Neural cell (in vitro differentiated cells): Measurements from ENCODE around the gene ARPC4. TPM values are rescaled to one million over a fixed set of nuclear protein-coding genes. Genes with fewer than 3 reads are reported as not detected.

ENCODE experiments used
- H2AFZ ChIP-seq: fragments of 200-600, 300-800 bp; sonication (generic), shearing (Covaris generic); 2 replicates; pipeline ENCODE4 v1.6.0; 2014; ENCODE audit warnings: low read depth, mild to moderate bottlenecking, antibody characterized with exemption, low read length, moderate library complexity
- H3F3A ChIP-seq: fragments of 200-600 bp; shearing (Covaris generic); 2 replicates; pipeline ENCODE4 v1.6.1; 2016; ENCODE audit warnings: mild to moderate bottlenecking, moderate library complexity, mixed read lengths, antibody characterized with exemption, low read length; ENCODE audit not compliant: insufficient read depth, poor library complexity, severe bottlenecking
- H3K27ac ChIP-seq: fragments of 200-600, 300-800 bp; sonication (generic), shearing (Covaris generic); 2 replicates; pipeline ENCODE4 v1.5.1; 2014; ENCODE audit warnings: mild to moderate bottlenecking, low read length, moderate library complexity
- H3K27me3 ChIP-seq: fragments of 300-800, 200-600 bp; sonication (generic), shearing (Covaris generic); 2 replicates; pipeline ENCODE4 v1.6.0; 2014; ENCODE audit warnings: mild to moderate bottlenecking, low read depth, low read length, moderate library complexity; ENCODE audit not compliant: insufficient read depth
- H3K36me3 ChIP-seq: fragments of 300-800, 200-600 bp; sonication (generic), shearing (Covaris generic); 2 replicates; pipeline ENCODE4 v1.5.1; 2014; ENCODE audit warnings: mild to moderate bottlenecking, antibody characterized with exemption, low read length, moderate library complexity; ENCODE audit not compliant: insufficient read depth
- H3K4me2 ChIP-seq: fragments of 300-800, 200-600 bp; sonication (generic), shearing (Covaris generic); 2 replicates; pipeline ENCODE4 v1.6.0; 2014; ENCODE audit warnings: mild to moderate bottlenecking, low read length
- H3K4me3 ChIP-seq: fragments of 300-800, 200-600 bp; sonication (generic), shearing (Covaris generic); 2 replicates; pipeline ENCODE4 v1.5.1; 2014; ENCODE audit warnings: mild to moderate bottlenecking, low read length, moderate library complexity
- H3K79me2 ChIP-seq: fragments of 200-600 bp; shearing (Covaris generic); replicated peaks from 2 replicates; pipeline ENCODE4 v1.6.0; 2014; ENCODE audit warnings: mild to moderate bottlenecking, low read length, moderate library complexity; ENCODE audit not compliant: insufficient read depth
- H3K9ac ChIP-seq: fragments of 300-800, 200-600 bp; sonication (generic), shearing (Covaris generic); 2 replicates; pipeline ENCODE4 v1.6.1; 2016; ENCODE audit warnings: mild to moderate bottlenecking, low read length, mixed read lengths
- H3K9me2 ChIP-seq: fragments of 200-600 bp; shearing (Covaris generic); 2 replicates; pipeline ENCODE4 v1.6.1; 2016; ENCODE audit warnings: mild to moderate bottlenecking, low read length, mixed read lengths; ENCODE audit not compliant: insufficient read depth
- H3K9me3 ChIP-seq: fragments of 200-600, 300-800 bp; sonication (generic), shearing (Covaris generic); 2 replicates; pipeline ENCODE4 v1.6.1; 2016; ENCODE audit warnings: mild to moderate bottlenecking, mixed run types, low read length, moderate library complexity, mixed read lengths
- H4K20me1 ChIP-seq: fragments of 200-600 bp; shearing (Covaris generic); 2 replicates; pipeline ENCODE4 v1.6.1; 2016; ENCODE audit warnings: mild to moderate bottlenecking, mixed run types; ENCODE audit not compliant: insufficient read depth
- EP300 ChIP-seq: fragments of 450-650 bp; conservative IDR thresholded peaks from 2 replicates; pipeline ENCODE4 v1.6.1; 2014; ENCODE audit warnings: antibody characterized with exemption, mild to moderate bottlenecking, moderate library complexity; ENCODE audit not compliant: poor library complexity, severe bottlenecking
- EZH2 ChIP-seq: fragments of 200-600, 300-800 bp; shearing (Covaris generic), sonication (generic); IDR thresholded peaks from 2 replicates; pipeline ENCODE4 v1.6.1; 2014; ENCODE audit warnings: antibody characterized with exemption, low read length, borderline replicate concordance, mild to moderate bottlenecking; ENCODE audit not compliant: insufficient read depth, poor library complexity, severe bottlenecking
- MXI1 ChIP-seq: fragments of 450-650 bp; conservative IDR thresholded peaks from 2 replicates; pipeline ENCODE4 v1.6.1; 2014; ENCODE audit warnings: antibody characterized with exemption, mild to moderate bottlenecking; ENCODE audit not compliant: poor library complexity, severe bottlenecking
- POLR2AphosphoS5 ChIP-seq: IDR thresholded peaks from 2 replicates; pipeline ENCODE4 v1.6.1; 2012
- RAD21 ChIP-seq: fragments of 450-650 bp; conservative IDR thresholded peaks from 2 replicates; pipeline ENCODE4 v1.6.1; 2014; ENCODE audit warnings: antibody characterized with exemption, mild to moderate bottlenecking, moderate library complexity
- SMC3 ChIP-seq: fragments of 450-650 bp; conservative IDR thresholded peaks from 2 replicates; pipeline ENCODE4 v1.6.1; 2014; ENCODE audit warnings: antibody characterized with exemption, mild to moderate bottlenecking, moderate library complexity; ENCODE audit not compliant: poor library complexity
- TAF1 ChIP-seq: IDR thresholded peaks from 2 replicates; pipeline ENCODE4 v1.6.1; 2012; ENCODE audit warnings: low read depth
- polyA plus RNA-seq: library from polyadenylated mRNA; depleted of rRNA; stranded (reverse); fragments of >200 nt; gene quantifications from 2 replicates; pipeline ENCODE4 v1.2.3, GENCODE V29; 2014
- TF ChIP-seq, protein P1 (sequence below): fragments of 450-650 bp; IDR thresholded peaks from 2 replicates; pipeline ENCODE4 v1.5.1; 2014; ENCODE audit warnings: antibody characterized with exemption, mild to moderate bottlenecking, moderate library complexity; ENCODE audit not compliant: poor library complexity, severe bottlenecking
- TF ChIP-seq, protein P2 (sequence below): IDR thresholded peaks from 2 replicates; pipeline ENCODE4 v1.6.1; 2012; ENCODE audit warnings: borderline replicate concordance

The ARPC4 gene
- polyA plus RNA-seq, 1 donor from 2014 or later = 179 TPM

DNA sequence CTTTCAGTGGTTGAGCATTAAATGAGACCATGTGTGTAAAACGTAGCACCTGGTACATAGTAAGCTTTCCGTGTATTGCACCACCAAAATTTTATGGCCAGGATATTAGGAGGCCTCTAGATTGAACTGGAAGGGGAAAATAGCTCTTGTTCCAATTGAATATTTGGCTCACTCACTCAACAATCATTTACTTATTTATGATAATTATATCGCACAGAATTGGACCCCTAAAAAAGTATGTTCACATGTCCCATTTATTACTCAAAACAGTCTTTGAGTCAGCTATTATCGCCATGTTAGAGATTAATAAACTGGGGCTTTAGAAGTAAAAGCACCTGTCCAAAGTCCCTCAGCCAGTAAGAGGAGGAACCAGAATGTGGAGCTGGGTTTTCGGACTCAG, 12.1 kb downstream of the ARPC4 start:
- no peak overlapping the region for H3K27ac ChIP-seq
- no peaks in the 10 kb centered on the region for H3F3A ChIP-seq
- H4K20me1 ChIP-seq = no peaks in the 10 kb centered on the region
- H3K9ac ChIP-seq = no peak overlapping the region
- no peaks in the 10 kb centered on the region for H3K27me3 ChIP-seq
- no peak overlapping the region for H3K4me3 ChIP-seq
- H3K9me2 ChIP-seq = no peaks in the 10 kb centered on the region
- TF ChIP-seq MXI1 = no peak
- TF ChIP-seq RAD21 = no peak
- TF ChIP-seq EP300 = no peak
- TF ChIP-seq, protein P1, sequence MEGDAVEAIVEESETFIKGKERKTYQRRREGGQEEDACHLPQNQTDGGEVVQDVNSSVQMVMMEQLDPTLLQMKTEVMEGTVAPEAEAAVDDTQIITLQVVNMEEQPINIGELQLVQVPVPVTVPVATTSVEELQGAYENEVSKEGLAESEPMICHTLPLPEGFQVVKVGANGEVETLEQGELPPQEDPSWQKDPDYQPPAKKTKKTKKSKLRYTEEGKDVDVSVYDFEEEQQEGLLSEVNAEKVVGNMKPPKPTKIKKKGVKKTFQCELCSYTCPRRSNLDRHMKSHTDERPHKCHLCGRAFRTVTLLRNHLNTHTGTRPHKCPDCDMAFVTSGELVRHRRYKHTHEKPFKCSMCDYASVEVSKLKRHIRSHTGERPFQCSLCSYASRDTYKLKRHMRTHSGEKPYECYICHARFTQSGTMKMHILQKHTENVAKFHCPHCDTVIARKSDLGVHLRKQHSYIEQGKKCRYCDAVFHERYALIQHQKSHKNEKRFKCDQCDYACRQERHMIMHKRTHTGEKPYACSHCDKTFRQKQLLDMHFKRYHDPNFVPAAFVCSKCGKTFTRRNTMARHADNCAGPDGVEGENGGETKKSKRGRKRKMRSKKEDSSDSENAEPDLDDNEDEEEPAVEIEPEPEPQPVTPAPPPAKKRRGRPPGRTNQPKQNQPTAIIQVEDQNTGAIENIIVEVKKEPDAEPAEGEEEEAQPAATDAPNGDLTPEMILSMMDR = no peak
- TF ChIP-seq, protein P2, sequence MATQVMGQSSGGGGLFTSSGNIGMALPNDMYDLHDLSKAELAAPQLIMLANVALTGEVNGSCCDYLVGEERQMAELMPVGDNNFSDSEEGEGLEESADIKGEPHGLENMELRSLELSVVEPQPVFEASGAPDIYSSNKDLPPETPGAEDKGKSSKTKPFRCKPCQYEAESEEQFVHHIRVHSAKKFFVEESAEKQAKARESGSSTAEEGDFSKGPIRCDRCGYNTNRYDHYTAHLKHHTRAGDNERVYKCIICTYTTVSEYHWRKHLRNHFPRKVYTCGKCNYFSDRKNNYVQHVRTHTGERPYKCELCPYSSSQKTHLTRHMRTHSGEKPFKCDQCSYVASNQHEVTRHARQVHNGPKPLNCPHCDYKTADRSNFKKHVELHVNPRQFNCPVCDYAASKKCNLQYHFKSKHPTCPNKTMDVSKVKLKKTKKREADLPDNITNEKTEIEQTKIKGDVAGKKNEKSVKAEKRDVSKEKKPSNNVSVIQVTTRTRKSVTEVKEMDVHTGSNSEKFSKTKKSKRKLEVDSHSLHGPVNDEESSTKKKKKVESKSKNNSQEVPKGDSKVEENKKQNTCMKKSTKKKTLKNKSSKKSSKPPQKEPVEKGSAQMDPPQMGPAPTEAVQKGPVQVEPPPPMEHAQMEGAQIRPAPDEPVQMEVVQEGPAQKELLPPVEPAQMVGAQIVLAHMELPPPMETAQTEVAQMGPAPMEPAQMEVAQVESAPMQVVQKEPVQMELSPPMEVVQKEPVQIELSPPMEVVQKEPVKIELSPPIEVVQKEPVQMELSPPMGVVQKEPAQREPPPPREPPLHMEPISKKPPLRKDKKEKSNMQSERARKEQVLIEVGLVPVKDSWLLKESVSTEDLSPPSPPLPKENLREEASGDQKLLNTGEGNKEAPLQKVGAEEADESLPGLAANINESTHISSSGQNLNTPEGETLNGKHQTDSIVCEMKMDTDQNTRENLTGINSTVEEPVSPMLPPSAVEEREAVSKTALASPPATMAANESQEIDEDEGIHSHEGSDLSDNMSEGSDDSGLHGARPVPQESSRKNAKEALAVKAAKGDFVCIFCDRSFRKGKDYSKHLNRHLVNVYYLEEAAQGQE = no peak
- TF ChIP-seq POLR2AphosphoS5 = no peak
- no peak for TF ChIP-seq EZH2
- no peak for TF ChIP-seq SMC3
- TF ChIP-seq TAF1 = no peak
- H3K9me3 ChIP-seq = no peaks in the 10 kb centered on the region
- no peak overlapping the region for H2AFZ ChIP-seq
- H3K4me2 ChIP-seq = no peak overlapping the region
- no peaks in the 10 kb centered on the region for H3K79me2 ChIP-seq
- no peaks in the 10 kb centered on the region for H3K36me3 ChIP-seq

DNA sequence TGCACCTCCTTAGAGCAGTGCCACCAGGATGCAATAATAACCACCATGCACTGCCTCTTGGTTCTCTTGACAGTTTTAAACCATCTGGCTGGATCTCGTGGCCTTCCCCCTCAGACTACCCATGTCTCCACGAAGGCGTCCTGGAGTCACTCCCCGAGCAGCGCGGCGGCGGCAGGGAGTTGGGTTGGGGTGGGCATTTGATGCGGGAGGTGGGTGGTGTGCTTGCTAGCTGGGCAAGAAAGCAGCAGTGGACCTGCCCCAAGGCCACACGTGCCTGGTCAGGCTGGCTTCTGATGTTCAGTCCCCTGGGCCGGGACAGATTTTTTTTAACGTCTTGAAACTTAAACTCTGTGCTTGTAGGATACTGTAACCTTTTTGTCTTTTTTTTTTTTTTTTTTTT, 13.3 kb downstream of the ARPC4 start:
- no peaks in the 10 kb centered on the region for H3K79me2 ChIP-seq
- no peaks in the 10 kb centered on the region for H3K27me3 ChIP-seq
- TF ChIP-seq, protein P2 = no peak
- TF ChIP-seq EZH2 = no peak
- no peak overlapping the region for H3K9ac ChIP-seq
- H2AFZ ChIP-seq = no peak overlapping the region
- no peaks in the 10 kb centered on the region for H3F3A ChIP-seq
- H3K9me3 ChIP-seq = no peaks in the 10 kb centered on the region
- H3K9me2 ChIP-seq = no peaks in the 10 kb centered on the region
- no peak overlapping the region for H3K4me2 ChIP-seq
- H3K36me3 ChIP-seq = no peaks in the 10 kb centered on the region
- H3K27ac ChIP-seq = no peak overlapping the region
- H3K4me3 ChIP-seq = no peak overlapping the region
- no peaks in the 10 kb centered on the region for H4K20me1 ChIP-seq
